Nephron progenitor cell (in vitro differentiated cells): ENCODE data around the gene C2orf49.

ENCODE experiments used
- DNase-seq: peaks from one replicate; pipeline ENCODE4 v3.0.0; 2021
- H3K27ac Mint-ChIP-seq: 2 replicates; pipeline ENCODE4 v1.8.0; 2021; ENCODE audit warnings: mild to moderate bottlenecking, moderate library complexity, mixed read lengths
- H3K27me3 Mint-ChIP-seq: 2 replicates; pipeline ENCODE4 v1.8.0; 2021; ENCODE audit warnings: mild to moderate bottlenecking, low read depth, mixed read lengths; ENCODE audit not compliant: poor library complexity
- H3K36me3 Mint-ChIP-seq: 2 replicates; pipeline ENCODE4 v1.8.0; 2021; ENCODE audit warnings: low read depth, mixed read lengths
- H3K4me1 Mint-ChIP-seq: 2 replicates; pipeline ENCODE4 v1.8.0; 2021; ENCODE audit warnings: mixed read lengths
- H3K4me3 Mint-ChIP-seq: 2 replicates; pipeline ENCODE4 v1.8.0; 2021; ENCODE audit warnings: mild to moderate bottlenecking, moderate library complexity, mixed read lengths
- H3K9me3 Mint-ChIP-seq: 2 replicates; pipeline ENCODE4 v1.8.0; 2021; ENCODE audit warnings: mild to moderate bottlenecking, moderate library complexity, mixed read lengths
- TF ChIP-seq, protein P1 (sequence below): fragments of 200-600 bp; sonication (generic); IDR thresholded peaks from 2 replicates; pipeline ENCODE4 v1.5.0; 2021; ENCODE audit warnings: antibody characterized with exemption

Gene C2orf49

DNA sequence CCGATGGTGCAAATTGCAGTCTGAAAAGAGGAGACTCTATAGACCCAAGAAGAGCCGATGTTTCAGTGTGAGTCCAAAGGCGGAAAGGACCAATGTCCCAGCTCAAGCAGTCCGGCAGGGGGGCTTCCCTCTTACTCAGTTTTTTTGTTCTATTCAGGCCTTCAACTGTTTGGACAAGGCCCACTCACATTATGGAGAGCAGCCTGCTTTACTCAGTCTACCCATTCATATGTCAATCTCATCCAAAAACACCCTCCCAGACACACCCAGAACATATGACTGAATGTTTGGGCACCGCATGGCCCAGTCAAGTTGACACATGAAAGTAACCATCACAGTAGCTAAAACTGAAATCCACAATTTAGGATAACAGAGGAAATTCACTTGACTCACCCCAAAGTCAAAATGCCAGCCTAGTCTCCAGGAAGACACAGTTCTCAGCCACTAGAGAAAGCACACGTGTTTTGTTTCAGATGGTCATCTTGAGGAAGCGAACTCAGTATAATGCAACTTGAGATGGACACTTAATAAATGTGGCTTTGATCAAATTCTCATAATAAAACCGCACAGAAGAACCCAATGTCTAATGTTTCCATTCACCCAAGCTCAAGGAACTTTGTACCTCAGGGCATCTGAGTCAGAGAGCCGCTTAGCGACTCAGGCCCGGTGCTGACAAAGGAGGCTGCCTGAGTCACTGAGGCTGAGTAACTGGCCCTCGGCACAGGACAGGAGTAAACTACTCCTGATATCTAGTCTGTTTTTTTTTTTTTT is 59.1 kb downstream of the C2orf49 start:
- Mint-ChIP-seq H3K4me1 (peaks cover 37% of the 10 kb centered on the region), H3K4me3 (peak overlapping the region; percentile 12), H3K27me3 (peaks cover 13% of the 10 kb centered on the region), H3K36me3 (peaks cover 29% of the 10 kb centered on the region), H3K27ac (no peak overlapping the region), H3K9me3 (peaks cover 7% of the 10 kb centered on the region)
- TF ChIP-seq, protein P1, sequence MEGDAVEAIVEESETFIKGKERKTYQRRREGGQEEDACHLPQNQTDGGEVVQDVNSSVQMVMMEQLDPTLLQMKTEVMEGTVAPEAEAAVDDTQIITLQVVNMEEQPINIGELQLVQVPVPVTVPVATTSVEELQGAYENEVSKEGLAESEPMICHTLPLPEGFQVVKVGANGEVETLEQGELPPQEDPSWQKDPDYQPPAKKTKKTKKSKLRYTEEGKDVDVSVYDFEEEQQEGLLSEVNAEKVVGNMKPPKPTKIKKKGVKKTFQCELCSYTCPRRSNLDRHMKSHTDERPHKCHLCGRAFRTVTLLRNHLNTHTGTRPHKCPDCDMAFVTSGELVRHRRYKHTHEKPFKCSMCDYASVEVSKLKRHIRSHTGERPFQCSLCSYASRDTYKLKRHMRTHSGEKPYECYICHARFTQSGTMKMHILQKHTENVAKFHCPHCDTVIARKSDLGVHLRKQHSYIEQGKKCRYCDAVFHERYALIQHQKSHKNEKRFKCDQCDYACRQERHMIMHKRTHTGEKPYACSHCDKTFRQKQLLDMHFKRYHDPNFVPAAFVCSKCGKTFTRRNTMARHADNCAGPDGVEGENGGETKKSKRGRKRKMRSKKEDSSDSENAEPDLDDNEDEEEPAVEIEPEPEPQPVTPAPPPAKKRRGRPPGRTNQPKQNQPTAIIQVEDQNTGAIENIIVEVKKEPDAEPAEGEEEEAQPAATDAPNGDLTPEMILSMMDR = no peak
- no peak for DNase-seq

DNA sequence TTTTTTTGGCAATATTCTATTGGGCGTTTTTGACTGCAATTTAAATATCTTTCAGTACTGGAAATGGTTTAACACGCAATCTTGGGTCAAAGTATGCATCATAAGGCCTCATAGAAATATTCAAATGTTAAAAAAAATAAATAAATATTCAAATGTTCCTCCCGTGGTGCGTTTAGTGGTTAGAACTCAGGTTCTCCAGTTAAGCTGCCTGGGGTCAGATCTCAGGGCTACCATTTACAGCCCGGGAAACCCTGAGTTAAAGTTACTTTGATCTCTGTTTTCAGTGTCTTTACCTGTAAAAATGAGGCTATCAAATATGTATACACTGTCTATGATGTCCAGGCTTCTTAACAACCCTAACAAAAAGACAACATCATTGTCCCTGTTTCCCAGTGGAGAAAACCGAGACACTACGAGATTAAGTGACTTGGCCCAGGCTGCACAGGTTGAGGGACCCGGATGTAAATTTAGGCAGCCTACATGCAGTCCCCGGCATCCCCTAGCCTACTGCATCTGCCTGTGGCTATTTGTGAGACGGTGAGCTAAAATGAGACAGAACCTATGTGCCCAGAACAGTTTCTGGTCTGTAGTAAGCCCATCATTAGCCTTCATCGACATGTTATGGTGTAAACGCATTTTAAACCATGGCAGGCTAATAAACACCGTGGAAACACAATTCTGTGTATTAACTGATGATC is 59.8 kb downstream of the C2orf49 start:
- Mint-ChIP-seq H3K9me3 (peaks cover 7% of the 10 kb centered on the region), H3K27ac (no peak overlapping the region), H3K4me1 (peaks cover 37% of the 10 kb centered on the region), H3K36me3 (peaks cover 28% of the 10 kb centered on the region), H3K27me3 (peaks cover 13% of the 10 kb centered on the region), H3K4me3 (peak overlapping the region; percentile 91)
- no peak for DNase-seq
- TF ChIP-seq, protein P1 = no peak

DNA sequence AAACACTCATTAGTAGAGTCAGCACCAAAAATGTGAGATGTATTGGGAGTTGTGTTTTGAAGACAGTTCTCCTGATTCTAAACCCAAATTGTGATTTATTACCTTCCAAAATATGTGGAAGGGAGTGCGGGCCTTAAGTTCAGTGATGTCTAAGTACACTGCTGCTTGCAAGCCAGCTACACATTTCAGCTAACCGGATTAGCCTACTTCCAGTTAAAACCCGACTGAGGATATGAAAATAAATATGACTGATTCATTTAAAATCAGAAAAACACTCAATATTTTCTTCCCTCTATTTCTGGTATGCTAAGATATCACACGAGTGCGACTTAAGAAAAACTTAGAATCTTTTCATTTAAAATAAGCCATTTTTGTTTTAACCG is 60.6 kb downstream of the C2orf49 start:
- DNase-seq = no peak
- Mint-ChIP-seq H3K9me3 (peaks cover 7% of the 10 kb centered on the region), H3K27ac (no peak overlapping the region), H3K36me3 (peaks cover 23% of the 10 kb centered on the region), H3K4me3 (peak overlapping the region; percentile 91), H3K4me1 (peaks cover 38% of the 10 kb centered on the region), H3K27me3 (peaks cover 13% of the 10 kb centered on the region)
- TF ChIP-seq, protein P1 = no peak

DNA sequence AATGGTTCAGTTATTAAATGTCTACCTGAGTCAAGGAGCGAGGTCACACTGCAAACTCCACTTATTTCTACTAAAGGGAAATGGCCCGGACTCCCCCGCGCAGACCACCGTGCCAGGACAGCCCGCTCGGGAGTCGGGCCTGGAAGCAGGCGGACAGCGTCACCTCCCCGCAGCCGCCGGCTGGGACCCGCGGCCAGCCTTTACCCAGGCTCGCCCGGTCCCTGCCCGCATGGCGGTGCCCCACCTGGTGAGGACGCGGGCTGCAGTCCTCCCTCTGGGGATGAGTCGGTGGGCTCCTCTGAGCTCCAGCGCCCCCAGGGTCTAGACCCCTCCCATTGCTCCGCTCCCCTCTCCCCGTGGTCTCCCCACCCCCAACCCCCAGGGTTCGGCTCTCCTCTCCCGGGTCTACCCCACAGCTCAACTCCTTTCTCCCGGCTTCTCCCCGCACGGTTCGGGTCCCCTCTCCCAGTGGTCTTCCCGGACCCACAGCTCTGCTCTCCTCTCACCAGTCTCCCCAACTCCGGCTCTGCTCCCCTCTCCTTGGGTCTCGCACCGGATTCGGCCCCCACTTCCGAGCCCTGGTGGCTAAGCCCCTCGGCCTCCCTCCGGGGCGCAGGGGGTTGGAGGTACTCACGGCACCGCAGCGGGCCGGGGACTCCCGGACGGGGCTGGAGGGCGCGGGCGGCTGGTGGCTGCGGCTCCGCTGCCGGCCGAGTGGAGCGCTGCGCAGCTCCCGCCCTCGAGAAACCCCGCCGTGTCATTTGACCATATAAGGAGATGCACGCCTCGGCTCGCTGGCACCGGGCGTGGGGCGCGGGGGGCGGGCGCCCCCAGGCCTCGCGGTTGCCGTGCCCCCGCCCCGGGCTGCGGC is 61.2 kb downstream of the C2orf49 start, which contains the start of gene FHL2:
Gene FHL2 (minus strand): TSS at position 716 of the 871 bp plus-strand sequence. CDS start 12,535 bp downstream, outside the sequence.
- H3K27ac Mint-ChIP-seq = no peak within 1 kb of the TSS
- H3K27me3 Mint-ChIP-seq = peaks cover 13% of the 10 kb centered on the region
- peaks cover 7% of the 10 kb centered on the region for H3K9me3 Mint-ChIP-seq
- TF ChIP-seq, protein P1 = peak; percentile 23
- H3K4me3 Mint-ChIP-seq = peak within 1 kb of the TSS; percentile 91
- peaks cover 22% of the 10 kb centered on the region for H3K36me3 Mint-ChIP-seq
- peaks cover 45% of the 10 kb centered on the region for H3K4me1 Mint-ChIP-seq
- peak; percentile 82 for DNase-seq
